ENCODE results near the gene PPIP5K2.

- no peak for TF ChIP-seq RFX5 (IDR thresholded peaks at IDR 0.05; ENCODE audit: borderline replicate concordance, low read depth, low read length)
- no peak for TF ChIP-seq CTCF (IDR thresholded peaks at IDR 0.05; ENCODE audit: control extremely low read depth in 1 of 3, insufficient read depth in 1 of 3, low read depth in 1 of 3, low read length in 3 of 3)
- no peak; the same call in 1 of the 2 replicates for TF ChIP-seq TAF1 (IDR thresholded peaks at IDR 0.05; ENCODE audit: low read depth, low read length)
Observed at GRCh38 chr5:103258957-103259704, 139.0 kb downstream of the PPIP5K2 start.

Measured in H1 (cell line).